Hepatic stellate cell (primary cell): ENCODE data around the gene CRYBG1.
A peak's percentile ranks its signal among the peaks of the same experiment; 100 is the strongest.

ENCODE experiments used
- DNase-seq: peaks from one replicate; pipeline ENCODE4 v3.0.0; 2011; ENCODE audit warnings: low spot score

CRYBG1 gene

DNA sequence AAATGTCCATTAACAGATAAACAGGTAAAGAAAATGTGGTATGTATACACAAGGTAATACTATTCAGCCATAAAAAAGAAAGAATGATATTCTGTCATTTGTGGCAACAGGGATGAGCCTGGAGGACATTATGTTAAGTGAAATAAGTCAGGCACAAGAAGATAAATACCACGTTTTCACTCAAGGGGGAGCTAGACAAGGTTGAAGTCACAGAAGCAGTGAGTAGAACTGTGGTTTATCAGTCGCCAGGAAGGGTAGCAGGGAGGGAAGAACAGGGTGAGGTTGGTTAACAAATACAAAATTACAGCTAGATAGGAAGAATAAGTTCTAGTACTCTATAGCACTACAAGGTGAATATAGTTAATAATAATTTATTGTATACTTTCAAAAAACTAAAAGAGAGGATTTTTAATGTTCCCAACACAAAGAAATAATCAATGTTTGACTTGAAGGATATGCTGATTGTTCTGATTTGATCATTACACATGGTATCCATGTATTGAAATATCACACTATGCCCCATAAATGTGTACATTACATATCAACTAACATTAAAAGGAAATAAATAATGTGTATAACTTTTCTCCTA lies 247.7 kb downstream of the CRYBG1 start:
- DNase-seq, result peak; percentile 23

DNA sequence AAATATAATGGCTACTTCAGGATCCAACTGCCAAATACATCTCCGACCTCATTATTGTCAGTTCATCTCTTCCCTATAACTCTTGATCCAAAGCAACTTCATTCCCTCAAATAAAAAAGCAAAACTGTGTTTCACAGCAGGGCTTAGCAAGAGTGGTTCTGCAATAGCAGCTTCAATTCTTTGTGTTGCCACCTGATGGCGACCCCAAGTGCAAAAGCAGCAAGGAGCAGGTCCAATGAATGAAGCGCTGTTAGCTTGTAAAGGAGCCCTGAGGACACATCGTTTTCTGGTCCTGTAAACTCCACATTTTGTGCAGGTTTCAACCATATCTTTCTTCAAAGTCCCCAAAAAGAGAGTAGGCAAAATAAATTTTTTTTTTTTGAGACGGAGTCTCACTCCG lies 249.2 kb downstream of the CRYBG1 start:
- DNase-seq, result no peak

DNA sequence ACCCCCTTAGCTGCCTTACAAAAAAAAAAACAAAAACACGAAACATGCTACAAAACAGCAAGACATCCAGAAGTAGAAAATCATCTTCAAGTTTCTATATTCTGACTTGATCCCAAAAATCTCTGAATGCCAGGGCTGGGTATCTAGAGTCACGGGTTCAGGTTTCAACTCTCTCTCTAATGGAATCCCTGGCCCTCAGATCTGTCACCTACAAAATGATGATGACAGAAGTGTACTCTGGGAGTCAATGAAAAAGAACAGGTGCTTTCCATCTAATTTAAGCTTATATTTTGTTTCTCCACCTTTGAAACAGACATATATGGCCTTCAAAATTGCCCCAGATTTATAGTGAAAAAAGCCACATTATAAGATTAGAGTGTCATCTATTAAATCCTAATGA lies 250.5 kb downstream of the CRYBG1 start:
- DNase-seq, result no peak

DNA sequence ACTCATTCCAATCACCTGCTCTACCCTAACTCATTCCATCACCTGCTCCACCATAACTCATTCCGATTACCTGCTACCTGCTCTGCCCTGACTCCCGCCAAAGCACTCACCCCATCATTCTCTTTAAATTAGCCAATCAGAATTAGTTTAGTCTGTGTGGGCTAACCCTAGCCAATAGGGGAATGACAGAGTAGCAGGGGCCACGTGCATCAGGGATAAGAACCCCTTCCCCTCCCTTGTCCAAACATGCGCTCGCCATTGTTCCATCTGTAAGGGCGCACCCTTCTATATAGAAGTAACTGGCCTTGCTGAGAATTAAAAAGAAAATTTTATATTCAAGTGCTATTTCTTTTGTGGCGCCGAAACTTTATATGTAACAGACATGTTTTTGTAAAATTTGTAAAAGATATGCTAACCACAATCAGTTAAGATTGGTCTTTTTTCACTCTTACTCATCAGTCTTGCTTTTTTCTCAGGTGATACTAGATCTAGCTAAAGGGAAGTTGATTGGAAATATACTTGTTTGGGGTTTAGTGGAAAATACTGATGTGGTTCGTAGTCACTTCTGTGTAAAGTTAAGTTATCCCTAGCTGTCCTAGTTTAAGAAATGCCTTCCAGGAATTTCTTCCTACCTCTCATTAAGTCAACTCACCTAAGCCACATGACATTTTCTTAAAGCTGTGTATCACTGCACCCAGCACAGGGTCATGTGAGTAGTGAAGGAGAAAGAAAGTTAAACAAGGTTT lies 252.3 kb downstream of the CRYBG1 start:
- DNase-seq, result no peak

DNA sequence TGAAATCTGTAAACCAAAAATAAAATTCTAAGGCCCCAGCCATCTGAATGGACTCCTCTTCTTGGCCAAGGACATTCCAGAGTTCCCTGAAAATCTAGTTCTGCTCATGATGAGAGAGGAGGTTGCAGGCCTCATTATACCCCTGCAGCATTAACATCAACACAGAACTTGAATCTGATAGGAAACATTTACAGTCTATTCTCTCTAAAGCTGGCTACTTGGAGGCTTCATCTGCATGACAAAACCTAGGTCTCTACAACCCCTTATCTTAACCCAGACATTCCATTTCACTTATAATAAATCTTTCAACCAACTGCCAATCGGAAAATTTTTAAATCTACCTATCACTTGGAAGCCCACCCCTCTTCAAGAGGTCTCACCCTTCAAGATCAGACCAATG lies 253.1 kb downstream of the CRYBG1 start:
- DNase-seq, result no peak

DNA sequence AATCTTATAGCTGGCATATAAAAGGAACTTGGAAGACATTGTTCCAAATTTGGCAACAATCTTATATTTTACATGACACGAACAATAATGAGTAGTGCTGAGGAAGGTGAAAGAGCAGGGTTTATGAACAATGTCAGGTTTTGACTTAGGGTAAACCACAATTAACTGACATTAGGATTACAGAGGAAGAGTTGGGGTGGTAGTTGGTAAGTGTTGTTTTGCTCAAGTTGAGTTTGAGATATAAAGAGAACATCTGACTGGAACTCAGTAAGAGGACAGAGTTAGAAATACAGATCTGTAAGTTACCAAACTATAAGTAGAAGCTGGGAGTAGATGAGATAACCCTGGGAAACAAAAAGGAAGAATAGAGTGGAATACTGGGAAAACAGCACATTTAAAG lies 253.6 kb downstream of the CRYBG1 start:
- DNase-seq, result no peak

DNA sequence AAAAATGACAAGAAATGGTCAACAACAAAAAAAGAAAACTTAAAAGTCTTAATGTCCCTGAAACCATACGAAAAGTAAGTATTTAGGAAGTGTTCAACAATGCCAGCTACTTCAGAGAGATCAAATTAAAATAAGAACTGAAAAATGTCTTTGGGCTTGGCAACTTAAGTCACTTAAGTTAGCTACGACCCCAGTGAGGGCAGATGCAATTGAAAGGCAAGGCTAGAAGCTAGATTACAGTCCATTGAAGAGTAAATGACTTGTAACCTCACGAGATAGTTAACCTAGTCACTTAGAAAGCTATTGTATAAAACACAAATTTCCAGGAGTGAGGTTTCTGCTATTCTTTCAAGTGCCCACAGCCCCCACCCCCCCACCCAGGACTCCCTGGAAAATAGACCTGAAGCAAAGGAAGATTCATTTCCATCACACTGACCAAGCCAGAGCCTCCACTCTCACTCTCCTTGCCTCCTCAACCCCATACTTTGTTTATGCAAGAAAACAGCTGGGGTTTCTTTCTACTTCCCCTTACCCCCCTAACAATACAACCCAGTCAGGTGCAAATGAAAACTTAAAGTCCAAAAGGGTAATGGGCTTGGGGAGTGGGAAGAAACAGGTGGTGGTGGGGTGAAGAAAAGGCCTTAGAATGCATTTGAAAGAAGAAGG lies 254.2 kb downstream of the CRYBG1 start:
- DNase-seq, result no peak

DNA sequence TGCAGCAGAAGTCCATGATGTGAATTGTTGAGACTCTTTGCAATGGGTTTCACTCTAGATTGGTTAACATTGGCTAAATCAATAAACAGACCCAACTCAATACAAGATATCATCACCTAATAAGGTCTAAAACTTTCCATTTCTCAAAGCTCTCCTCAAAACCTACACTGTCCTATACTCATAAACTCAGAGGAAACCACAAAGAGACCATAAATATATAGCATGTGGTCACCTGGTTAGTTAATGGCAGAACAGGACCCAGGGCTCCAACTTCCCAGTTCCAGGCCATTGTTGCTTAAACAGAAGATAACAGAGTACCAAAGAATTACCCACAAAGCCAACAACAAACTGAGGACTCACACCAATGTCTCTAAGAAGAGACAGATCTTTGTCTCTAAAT lies 256.8 kb downstream of the CRYBG1 start:
- no peak for DNase-seq

DNA sequence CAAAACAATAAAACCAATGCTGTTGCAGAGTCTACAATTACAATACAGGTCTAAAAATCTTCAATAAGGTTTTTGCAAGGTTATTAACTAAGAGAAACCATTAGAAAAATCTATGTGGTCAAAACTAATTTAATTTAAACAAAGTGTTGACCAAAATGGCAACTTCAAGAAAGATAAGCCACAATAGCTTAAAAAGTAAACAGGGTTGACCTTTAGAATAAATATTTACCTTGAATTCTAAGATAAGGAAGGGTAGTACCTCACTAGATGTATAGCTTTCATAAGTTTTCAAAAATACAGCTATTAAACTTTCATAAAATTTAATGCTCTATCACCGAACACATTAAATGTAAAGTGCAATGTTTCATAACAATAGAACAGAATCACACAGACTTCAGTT lies 257.3 kb downstream of the CRYBG1 start:
- DNase-seq, result no peak

DNA sequence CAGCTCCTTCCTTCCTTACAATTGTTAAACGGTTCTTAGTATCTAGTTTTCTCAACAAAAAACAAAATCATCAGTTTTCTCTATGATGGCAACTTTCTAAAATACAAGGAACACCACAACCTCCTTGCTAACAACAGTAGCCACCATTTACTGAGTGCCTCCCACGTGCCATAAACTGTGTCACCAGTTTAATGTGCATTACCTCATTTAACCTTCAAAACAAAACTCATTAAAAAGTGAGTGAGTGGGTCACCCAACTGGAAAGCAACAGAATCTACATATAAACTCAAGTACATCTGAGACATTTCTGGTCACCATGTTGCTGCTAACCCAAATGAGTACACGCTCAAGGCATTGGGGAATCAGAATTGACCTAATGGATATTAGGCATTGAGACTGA lies 257.8 kb downstream of the CRYBG1 start:
- DNase-seq, result no peak

DNA sequence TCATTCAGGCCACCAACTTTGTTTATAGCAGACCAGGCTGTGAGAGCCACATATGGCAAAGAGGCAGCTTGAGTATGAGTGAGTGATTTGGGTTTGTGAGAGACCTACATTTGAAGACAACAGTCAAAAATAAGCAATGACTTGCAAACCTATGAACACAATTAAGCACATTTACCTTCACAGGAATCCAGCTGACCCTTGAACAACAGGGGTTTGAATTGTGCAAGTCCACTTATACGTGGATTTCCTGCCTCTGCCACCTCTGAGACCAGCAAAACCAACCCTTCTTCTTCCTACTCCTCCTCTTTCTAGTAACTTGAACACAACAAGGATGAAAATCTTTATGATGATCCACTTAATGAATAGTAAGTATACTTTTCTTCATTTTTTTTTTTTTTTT lies 258.7 kb downstream of the CRYBG1 start:
- DNase-seq, result no peak

DNA sequence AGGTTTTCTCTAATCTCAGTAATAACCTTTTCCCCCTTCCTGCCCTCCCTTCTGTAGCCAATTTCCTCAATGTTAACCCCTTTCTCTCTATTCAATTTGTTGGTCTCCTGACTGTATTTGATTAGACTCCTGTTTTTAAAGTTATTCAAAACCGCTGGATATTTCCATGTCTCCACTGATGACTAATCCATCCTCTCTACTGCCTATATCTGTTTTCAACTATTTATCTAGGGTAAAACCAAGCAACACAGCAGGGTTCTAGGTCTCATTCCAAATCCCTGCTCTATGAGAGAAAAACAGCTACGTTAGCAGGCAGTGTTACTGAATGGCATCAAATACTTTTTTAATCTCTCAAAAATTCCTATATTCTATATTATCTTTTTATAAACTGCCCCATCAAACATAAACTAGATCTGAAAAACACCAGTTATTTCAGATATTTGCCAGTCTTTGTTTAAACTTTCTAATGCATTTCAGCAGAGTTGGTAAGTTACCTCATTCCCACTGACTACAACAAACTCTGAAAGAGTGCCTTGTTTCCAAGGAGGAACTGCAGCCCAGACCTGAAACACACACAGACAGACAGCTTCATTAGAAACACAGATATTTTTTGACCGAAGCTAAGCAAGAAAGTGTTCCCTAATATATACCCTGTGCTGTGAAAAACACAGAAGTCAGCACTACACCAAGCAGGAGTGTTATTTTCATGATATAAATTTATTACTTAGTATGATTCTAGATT lies 260.6 kb downstream of the CRYBG1 start:
- no peak for DNase-seq
